CD4-positive, alpha-beta T cell (primary cell): Measurements from ENCODE around the gene ZNF607. TPM values are rescaled to one million over a fixed set of nuclear protein-coding genes. Genes with fewer than 3 reads are reported as not detected.
"Not testable (repeated sequence)": the region's sequence is repeated elsewhere in the genome, so short reads cannot be mapped to it uniquely, and the experiment has no call there.

Source experiments
- ATAC-seq: fragments of 200-7000 bp; cut with Tn5 transposase; one replicate; pipeline ENCODE4 v1.10.0; 2022; ENCODE audit warnings: mild to moderate bottlenecking; ENCODE audit not compliant: poor library complexity
- CTCF ChIA-PET: fragments of 350-600 bp; sonication (Branson Sonifier 250); formaldehyde crosslinking; loops from one replicate; lab custom pipeline; 2021; ENCODE audit warnings: antibody characterized with exemption, inconsistent platforms; lab: Charles Lee
- POLR2A ChIA-PET: fragments of 350-600 bp; sonication (Branson Sonifier 250); formaldehyde crosslinking; loops from one replicate; lab custom pipeline; 2021; ENCODE audit warnings: antibody characterized with exemption, inconsistent platforms; lab: Charles Lee
- DNase-seq, 14 experiments: peaks; one replicate each; pipeline ENCODE4 v3.0.0-alpha.2; 2013 to 2020; ENCODE audit warnings: mixed read lengths in 2 of 14
- H3K27ac ChIP-seq, 2 donors: one replicate each; pipeline versions ENCODE4 v1.5.1 to v1.7.0; 2013; ENCODE audit warnings: low read length in 2 of 2, low read depth in 1 of 2, mild to moderate bottlenecking in 1 of 2
- H3K27me3 ChIP-seq, 2 experiments: 1 replicate in 1 of 2; 2 replicates in 1 of 2; pipeline versions ENCODE4 v1.6.1 to v1.7.0; 2013; ENCODE audit warnings: low read length in 2 of 2, control low read depth in 1 of 2, mild to moderate bottlenecking in 1 of 2, moderate library complexity in 1 of 2; ENCODE audit not compliant: insufficient read depth in 2 of 2, control insufficient read depth in 1 of 2
- H3K36me3 ChIP-seq: one replicate; pipeline ENCODE4 v1.6.1; 2013; ENCODE audit warnings: low read length, control low read depth; ENCODE audit not compliant: insufficient read depth
- H3K4me1 ChIP-seq: one replicate; pipeline ENCODE4 v1.6.1; 2013; ENCODE audit warnings: low read length, control low read depth; ENCODE audit not compliant: insufficient read depth
- H3K4me3 ChIP-seq: one replicate; pipeline ENCODE4 v1.5.1; 2013; ENCODE audit warnings: mild to moderate bottlenecking, low read length, moderate library complexity
- H3K9me3 ChIP-seq, 2 experiments: 1 replicate in 1 of 2; 2 replicates in 1 of 2; pipeline versions ENCODE4 v1.6.1 to v1.7.0; 2013; ENCODE audit warnings: low read length in 2 of 2, mild to moderate bottlenecking in 2 of 2, control low read depth in 1 of 2, moderate library complexity in 1 of 2; ENCODE audit not compliant: control insufficient read depth in 1 of 2, insufficient read depth in 1 of 2
- H3K27ac Mint-ChIP-seq: one replicate; pipeline ENCODE4 v1.8.0; 2020; ENCODE audit warnings: mixed read lengths
- H3K27me3 Mint-ChIP-seq: one replicate; pipeline ENCODE4 v1.8.0; 2021; ENCODE audit warnings: mixed read lengths
- H3K36me3 Mint-ChIP-seq: one replicate; pipeline ENCODE4 v1.8.0; 2021; ENCODE audit warnings: low read depth, mixed read lengths
- H3K4me1 Mint-ChIP-seq: one replicate; pipeline ENCODE4 v1.8.0; 2021; ENCODE audit warnings: low read depth, mixed read lengths
- H3K4me3 Mint-ChIP-seq: one replicate; pipeline ENCODE4 v1.8.0; 2020; ENCODE audit warnings: mild to moderate bottlenecking, mixed read lengths
- H3K9me3 Mint-ChIP-seq: one replicate; pipeline ENCODE4 v1.8.0; 2020; ENCODE audit warnings: mixed read lengths
- intact Hi-C, 2 experiments: fragments of 100-400 bp; cut with DNase I in 1 of 2; cut with micrococcal nuclease in 1 of 2; formaldehyde crosslinking; loops; one replicate each; pipeline versions ENCODE4 v1.15.1 to v1.9.0; 2023 to 2025; cut with DNase I, micrococcal nuclease
- total RNA-seq, 174 experiments: library from RNA in 2 of 174; stranded (reverse) in 2 of 174; gene quantifications; one replicate each; pipeline ENCODE4 v1.2.3 and lab custom pipeline; 2021 to 2026
- TF ChIP-seq, protein P1 (sequence below): fragments of 200-600 bp; IDR thresholded peaks from one replicate; pipeline ENCODE4 v1.8.0; 2022; ENCODE audit warnings: antibody characterized with exemption, mild to moderate bottlenecking

Gene ZNF607
- total RNA-seq, 2 experiments from 2014 or later: 2.2 to 2.3 TPM

DNA sequence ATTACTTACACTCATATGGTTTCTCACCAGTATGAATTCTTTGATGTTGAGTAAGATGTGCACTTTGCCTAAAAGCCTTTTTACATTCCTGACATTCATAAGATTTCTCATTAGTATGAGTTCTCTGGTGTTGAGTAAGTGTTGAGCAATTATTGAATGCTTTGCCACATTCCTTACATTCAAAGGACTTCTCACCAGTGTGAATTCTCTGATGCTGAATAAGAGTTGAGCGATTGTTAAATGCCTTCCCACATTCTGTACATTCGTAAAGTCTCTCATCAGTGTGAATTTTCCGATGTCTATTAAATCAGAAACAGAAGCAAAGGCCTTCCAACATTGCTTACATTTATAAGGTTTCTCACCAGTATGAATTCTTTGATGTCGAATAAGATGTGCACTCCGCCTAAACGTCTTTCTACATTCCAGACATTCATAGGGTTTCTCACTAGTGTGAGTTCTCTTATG is 50.1 kb downstream of the ZNF607 start:
- CTCF ChIA-PET: no interaction called here
- H3K4me1 ChIP-seq: no peaks in the 10 kb centered on the region
- no peaks in the 10 kb centered on the region for H3K27me3 ChIP-seq
- no peak overlapping the region for H3K4me3 ChIP-seq
- Mint-ChIP-seq H3K27ac (no peak overlapping the region), H3K9me3 (peaks cover 4% of the 10 kb centered on the region), H3K36me3 (peaks cover 65% of the 10 kb centered on the region), H3K4me3 (no peak overlapping the region), H3K27me3 (no peaks in the 10 kb centered on the region), H3K4me1 (no peaks in the 10 kb centered on the region)
- intact Hi-C loops: no loop called here
- H3K36me3 ChIP-seq: no peaks in the 10 kb centered on the region
- H3K9me3 ChIP-seq: peaks cover 39 to 77% of the 10 kb centered on the region in 2 experiments
- no peak for ATAC-seq
- DNase-seq: no peak
- no peak overlapping the region for H3K27ac ChIP-seq
- POLR2A ChIA-PET: no interaction called here
- TF ChIP-seq, protein P1, sequence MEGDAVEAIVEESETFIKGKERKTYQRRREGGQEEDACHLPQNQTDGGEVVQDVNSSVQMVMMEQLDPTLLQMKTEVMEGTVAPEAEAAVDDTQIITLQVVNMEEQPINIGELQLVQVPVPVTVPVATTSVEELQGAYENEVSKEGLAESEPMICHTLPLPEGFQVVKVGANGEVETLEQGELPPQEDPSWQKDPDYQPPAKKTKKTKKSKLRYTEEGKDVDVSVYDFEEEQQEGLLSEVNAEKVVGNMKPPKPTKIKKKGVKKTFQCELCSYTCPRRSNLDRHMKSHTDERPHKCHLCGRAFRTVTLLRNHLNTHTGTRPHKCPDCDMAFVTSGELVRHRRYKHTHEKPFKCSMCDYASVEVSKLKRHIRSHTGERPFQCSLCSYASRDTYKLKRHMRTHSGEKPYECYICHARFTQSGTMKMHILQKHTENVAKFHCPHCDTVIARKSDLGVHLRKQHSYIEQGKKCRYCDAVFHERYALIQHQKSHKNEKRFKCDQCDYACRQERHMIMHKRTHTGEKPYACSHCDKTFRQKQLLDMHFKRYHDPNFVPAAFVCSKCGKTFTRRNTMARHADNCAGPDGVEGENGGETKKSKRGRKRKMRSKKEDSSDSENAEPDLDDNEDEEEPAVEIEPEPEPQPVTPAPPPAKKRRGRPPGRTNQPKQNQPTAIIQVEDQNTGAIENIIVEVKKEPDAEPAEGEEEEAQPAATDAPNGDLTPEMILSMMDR: no peak

DNA sequence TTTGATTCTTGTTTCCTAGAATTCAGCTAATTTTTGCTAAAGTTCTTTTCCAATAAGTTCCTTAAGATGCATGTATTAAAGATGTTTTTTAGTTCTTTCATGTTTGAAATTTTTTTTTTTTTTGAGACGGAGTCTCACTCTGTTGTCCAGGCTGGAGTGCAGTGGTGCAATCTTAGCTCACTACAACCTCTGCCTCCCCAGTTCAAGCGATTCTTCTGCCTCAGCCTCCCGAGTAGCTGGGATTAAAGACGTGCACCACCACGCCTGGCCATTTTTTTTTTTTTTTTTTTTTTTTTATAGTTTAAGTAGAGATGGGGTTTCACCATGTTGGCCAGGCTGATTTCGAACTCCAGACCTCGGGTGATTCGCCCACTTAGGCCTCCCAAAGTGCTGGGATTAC is 62.4 kb downstream of the ZNF607 start:
- Histone ChIP-seq H3K9me3 (peaks cover 3 to 17% of the 10 kb centered on the region in 2 experiments), H3K4me1 (peaks cover 14% of the 10 kb centered on the region)
- H3K36me3 ChIP-seq, ATAC-seq, H3K27ac ChIP-seq, H3K4me3 ChIP-seq, H3K27me3 ChIP-seq, DNase-seq, H3K9me3 Mint-ChIP-seq, H3K27me3 Mint-ChIP-seq: not testable (repeated sequence)
- Mint-ChIP-seq H3K27ac (peak overlapping the region; percentile 98), H3K4me1 (peaks cover 41% of the 10 kb centered on the region), H3K36me3 (peaks cover 43% of the 10 kb centered on the region), H3K4me3 (peak overlapping the region; percentile 99)
- intact Hi-C loops: loop anchor here (2.0 to 5.0 kb wide), 3 partner anchors 62 to 190 kb away; partner anchors contain the start of genes ZNF540 (in 1 of the 2), ZNF569 (in 1 of the 2), ZNF571 (in 1 of the 2) and ZNF573 (in 1 of the 2)
- ChIA-PET CTCF (interaction anchor here (0.8 kb wide), 1 partner anchor 35 kb away, joined by 4 read pairs; no protein-coding TSS in a partner anchor), POLR2A (interaction anchor here (3.0 kb wide), 1 partner anchor 62 kb away, joined by 20 read pairs; the partner anchor contains the start of genes ZNF540 and ZNF571)

DNA sequence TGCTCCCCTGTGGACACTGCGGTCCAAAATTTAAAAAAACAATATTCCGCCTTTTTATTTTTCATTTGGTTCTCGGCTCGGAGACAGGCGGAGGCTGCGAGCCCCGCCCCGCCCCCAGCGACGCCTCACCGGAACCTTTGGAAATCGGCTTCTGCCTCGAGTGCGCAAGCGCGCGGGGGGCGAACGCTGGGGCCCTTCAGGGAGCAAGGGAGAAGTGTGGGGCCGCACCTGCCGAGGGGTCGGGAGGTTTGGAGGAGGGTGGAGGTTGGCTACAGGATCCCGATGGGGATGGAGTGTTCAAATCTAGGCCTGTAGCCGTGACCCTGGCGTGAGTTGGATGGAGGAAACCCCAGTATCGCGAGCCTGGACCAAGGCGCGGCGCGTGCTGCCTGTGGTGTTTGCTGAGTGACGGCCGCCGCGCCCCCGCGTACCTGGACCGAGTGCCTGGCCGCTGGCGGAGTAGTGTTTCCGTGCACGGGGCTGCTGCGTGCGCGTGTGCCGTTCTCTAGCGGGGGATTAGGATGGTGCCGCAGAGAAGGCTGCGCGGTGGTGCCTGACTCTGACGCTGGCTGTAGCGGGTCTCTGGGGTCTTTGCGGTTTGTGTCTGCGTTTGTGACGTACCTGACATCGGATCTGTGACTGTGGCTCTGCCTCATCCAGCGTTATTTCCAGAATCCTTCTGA is 63.7 kb downstream of the ZNF607 start:
- TF ChIP-seq, protein P1: no peak
- Histone ChIP-seq H3K27me3 (no peaks in the 10 kb centered on the region), H3K36me3 (no peaks in the 10 kb centered on the region), H3K4me3 (peak overlapping the region; percentile 82), H3K4me1 (peaks cover 14% of the 10 kb centered on the region), H3K27ac (peak overlapping the region; percentile 83 to 91), H3K9me3 (peaks cover 0 to 14% of the 10 kb centered on the region in 2 experiments)
- DNase-seq (peak; percentile 57 to 91 (median 80)), ATAC-seq (peak; percentile 77)
- Mint-ChIP-seq H3K9me3 (no peaks in the 10 kb centered on the region), H3K36me3 (peaks cover 43% of the 10 kb centered on the region), H3K27me3 (no peaks in the 10 kb centered on the region), H3K4me3 (peak overlapping the region; percentile 99), H3K4me1 (peaks cover 41% of the 10 kb centered on the region), H3K27ac (peak overlapping the region; percentile 98)
- POLR2A ChIA-PET: interaction anchor here (0.9 to 3.0 kb wide), 5 partner anchors 36 to 189 kb away, joined by 3 to 20 read pairs (median 4); partner anchors contain the start of genes ZNF540, ZNF569, ZNF571 and ZNF793
- CTCF ChIA-PET: no interaction called here
- intact Hi-C loops: loop anchor here (1.0 to 5.0 kb wide), 6 partner anchors 35 to 189 kb away; partner anchors contain the start of genes ZNF540 (in 2 of the 2), ZNF569 (in 2 of the 2), ZNF571 (in 2 of the 2) and ZNF573 (in 1 of the 2)
